GM18526 (cell line): ENCODE results near the gene IL34.

Experiments
- POLR2A ChIP-seq: IDR thresholded peaks from 3 replicates; pipeline ENCODE4 v1.6.1; 2011; ENCODE audit not compliant: insufficient read length; ENCODE audit errors: extremely low read depth

The IL34 gene

DNA sequence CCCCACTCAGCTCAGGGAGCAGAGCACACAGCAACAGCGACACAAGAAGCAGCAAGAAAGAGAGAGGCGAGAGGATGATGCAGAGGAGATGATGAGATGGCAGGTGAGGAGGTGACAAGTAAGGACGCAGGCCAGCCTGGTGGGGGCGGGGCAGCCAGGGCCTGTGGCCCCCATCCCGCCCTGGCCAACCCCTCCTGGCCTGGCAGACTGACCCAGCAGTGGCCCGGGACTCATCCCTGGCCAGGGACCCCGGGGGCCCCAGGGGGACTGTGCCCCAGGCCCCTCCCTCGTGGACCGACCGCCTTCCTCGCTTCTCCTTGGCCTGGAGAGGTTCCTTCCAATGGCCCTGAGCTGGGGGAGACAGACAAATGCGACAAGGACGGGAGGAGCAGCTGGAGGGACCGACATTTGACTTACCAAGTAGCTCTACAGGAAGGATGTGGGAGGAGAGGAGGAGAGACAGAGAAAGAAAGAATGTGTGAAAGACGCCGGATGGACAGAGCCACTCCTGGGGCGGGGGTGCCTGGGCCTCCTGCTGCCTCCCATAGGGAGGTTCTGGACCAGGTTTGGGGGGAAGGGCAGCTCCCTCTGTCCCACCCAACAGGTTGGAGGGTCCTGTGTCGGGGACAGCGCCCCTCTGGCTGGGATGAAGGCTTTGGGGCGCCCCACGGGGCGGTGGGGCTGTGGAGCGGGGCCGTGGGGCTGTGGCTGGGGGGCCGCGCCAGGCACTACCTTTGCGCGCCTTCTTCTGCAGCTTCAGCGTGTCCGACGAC, 32.7 kb downstream of the IL34 start:
- no peak for TF ChIP-seq POLR2A

DNA sequence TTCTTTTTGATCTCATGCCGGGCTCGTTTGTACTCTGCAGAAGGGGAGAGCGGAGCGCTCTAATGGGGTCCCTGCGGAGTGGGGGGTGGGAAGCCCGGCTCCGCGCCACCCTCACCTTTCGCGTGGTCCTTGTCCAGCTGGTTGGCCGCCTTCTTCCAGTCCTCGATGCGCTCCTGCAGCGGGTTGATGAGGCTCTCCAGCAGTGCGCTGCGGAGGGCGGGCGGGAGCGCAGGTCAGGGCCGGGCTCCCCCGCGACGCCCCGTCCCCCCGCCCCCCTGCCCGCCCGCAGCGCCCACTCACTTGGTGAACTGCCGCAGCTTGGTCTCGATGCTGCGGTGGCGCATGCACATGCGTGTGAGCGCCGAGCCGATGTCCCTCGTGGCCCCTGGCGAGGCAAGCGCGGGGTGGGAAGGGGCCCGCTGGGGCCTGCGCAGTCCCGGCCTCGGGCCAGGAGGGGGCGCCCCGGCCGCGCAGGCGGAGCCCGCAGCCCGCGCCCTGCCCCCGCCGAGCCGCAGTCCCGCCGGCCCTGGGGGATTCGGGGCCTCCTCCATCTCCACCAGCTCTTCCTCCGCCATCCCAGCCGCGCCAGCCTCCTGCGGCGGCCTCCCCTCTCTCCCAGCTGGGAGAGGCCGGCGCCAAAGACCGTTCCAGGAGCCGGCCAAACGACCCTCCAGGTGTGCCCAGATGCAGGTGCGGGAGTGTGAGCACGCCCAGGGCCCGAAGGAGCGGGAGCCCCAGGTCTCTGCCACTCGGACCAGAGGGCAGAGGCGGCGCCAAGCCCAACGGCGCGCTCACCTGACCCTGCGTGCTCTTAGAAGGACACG, 33.5 kb downstream of the IL34 start:
- no peak for TF ChIP-seq POLR2A

DNA sequence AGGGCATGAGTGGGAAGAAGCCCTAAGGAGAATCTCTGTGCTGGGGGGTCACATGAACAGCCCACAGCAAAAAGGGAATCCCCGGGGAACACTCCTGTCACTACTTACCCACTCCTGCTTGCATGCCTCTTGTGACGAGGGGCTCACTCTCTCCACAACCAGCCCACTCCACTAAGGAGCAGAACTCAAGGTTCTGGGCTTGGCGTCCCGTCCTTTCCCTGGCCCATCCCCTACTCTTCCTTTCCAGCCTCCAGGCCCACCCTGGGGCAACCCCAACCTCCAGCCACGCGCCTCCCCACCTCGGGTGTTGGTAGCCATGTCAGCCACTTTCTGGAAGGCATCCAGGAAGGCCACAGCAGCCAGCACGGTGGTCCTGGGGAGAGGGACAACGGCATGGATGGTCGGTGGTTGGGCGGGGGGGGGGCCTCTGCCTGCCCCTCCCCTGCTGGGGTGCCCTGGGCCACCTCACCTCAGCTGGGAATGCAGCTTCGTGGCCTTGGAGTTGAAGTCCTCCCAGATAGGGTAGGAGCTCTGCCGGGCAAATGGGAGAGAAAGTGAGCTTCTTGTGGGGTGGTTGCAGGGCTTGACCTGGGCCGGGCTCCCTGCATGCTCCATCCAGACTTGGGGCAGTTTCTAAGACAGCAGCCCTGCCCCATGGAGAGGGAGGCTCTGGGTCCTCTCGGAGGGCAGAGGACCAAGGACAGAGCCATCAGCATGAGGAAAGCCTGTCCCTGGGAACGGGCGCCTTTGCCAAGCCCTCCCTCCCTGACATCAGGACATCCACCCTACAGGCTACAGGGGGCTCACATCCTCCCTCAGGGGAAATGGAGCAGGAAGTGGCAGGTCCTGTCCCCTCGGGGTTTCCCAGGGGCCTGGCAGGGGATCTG, 34.4 kb downstream of the IL34 start:
- no peak for TF ChIP-seq POLR2A

DNA sequence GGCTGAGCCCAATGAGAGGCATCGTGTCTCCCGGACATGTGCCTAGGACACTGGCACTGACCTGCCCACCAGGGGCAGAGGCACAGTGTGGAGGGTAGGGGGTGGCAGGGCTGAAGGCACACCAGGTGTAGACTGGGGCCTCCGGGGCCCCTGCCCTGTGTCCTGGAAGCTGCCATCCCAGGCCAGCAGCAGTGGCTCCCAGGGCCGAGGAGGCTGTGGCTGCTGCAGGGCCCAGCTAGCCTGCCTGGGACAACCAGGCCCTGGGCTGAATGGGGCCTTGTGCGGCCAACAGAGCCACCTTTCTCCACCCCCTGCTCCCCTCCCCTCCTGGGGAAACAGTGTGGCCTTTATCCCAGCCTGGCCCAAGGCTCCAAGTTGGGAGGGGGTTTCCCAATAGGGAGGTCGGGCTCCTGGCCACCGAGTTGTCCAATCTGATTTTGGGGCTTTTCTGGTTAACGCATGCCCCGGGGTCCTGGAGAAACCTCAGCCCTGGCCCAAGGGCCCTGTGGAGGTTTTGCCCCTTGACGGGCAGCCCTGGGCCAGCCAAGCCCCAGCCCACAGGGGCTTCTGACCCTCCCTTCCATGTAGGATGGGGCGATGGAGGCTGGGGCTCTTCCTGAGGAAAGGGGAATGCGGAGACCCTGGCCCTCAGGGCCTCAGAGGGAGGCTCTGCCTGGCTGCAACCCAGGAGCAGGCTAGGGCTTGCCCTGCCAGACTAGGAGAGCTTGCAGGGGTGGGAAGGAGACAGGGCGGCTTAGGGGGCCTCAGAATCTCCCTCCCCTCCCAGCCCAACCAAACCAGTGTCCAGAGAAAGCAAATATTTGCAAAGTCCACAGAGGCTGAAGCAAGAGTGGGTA, 35.3 kb downstream of the IL34 start:
- TF ChIP-seq POLR2A, result no peak

DNA sequence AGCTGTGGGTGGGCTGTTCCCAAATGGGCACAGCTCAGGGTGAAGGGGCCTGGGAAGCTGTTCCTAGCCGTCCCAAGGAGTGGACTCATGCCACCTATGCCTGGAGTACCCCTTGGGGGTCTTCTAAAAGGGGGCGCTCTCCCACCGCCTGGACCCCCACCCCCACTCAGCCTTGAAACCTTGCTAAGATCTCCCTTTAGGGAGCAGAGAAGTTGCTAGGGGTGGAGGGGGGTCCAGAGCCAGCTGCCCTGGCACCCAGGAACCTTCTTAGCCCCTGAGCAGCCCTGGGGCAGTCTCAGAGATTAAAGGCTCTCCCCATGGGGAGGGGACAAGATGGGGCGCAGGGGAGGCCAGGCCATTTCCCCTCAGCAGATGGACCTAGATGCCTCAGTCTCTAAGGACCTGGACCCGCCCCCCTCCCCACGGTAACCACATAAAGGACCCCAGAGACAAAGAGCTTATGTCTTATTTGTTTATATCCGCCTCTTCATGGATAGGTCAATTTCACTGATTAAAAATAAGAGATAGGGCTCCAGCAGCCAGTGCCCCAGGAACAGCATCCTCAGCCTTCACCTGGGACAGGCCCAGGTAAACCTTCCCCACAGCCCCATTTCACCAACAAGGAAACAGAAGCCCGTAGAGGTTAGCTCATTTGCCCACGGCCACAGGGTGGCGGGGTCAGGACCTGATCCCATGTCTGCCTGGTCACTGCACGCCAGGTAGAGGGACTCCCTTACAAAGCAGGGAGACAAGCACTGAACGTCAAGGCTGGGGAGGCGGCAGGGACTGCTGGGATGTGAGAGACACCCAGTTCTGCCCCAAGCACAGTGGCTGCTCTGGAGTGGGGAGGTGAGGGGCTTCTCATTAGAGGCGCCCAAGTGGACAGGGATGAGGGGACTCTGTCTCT, 36.1 kb downstream of the IL34 start:
- TF ChIP-seq POLR2A, result no peak

DNA sequence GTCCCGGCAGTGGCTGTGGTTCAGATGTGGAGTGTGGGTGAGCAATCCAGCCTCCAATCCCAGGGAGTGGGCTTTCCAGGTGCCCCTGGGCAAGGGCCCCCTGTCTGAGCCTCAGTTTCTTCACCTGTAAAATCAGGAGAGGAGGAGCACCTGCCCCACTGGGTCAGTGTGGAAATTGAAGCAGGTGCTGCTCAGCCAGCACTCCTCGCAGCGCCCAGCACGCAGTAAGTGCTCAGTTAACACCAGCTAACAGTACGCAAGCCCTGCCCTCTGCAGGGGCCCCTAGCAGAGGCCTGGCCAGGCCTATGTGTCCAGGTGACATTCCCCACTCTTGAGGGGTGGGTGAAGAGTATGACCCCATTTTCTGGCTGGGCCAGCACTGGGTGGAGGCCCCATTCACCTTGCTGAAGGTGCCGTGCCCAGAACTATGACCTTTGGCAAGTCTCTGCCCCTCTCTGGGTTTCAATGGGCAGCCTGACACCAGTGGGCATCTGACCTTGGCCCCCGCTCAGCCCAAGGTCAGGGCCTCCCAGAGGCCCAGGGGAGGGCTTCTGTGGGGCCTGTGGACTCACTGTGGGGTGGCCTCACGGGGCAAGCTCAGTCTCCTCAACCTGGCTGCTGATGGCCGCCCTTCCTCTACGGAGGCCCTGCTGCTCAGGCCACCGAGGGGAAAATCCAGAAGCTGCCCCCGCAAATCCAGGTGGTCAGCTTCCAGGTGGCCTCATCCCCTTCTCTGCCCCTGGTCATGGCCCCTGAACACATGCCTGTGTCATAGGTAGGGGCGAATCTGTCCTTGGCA, 37.0 kb downstream of the IL34 start:
- TF ChIP-seq POLR2A, result no peak

DNA sequence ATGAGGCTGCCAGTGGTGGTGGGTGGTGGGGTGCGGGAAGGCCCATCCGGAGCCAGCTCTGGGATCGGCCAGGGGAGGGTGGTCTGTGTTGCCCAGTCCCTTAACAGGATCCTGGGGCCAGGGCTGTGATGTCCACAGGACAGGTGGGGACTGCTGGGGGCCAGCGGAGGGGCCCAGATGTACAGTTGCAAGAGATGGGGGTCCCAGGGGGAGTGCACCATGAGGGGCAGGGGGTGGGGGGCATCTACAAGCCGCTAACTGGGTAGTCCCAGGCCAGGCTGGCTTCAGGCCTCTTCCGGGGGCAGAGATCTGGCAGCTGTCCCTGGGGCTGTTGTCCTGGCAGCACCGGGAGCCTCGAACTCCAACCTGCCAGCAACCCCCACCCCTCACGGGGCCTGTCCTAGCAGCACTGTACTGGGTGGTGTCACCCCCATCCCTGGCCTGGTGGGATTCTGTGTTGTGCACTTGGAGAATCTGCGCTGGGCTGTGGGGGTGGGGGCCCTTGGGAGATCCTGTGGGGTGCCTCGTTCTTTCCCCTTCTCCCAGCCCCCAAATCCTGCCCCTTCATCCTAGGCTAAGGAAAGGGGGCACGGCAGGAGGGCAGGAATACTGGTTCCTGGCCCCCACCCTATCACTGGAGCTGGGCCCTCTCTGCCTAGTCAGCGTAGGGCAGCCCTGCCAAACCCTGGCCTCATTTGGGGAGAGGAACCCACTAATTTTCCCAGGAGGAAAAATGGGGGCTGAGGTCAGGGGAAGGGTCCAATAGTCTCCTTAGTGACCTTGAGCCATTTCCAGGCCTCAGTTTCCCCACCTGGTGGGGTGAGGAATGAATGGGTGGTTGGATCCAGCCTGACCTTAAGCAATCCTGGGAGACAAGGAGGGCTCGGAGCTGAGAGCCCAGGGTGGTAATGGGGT, 38.0 kb downstream of the IL34 start:
- TF ChIP-seq POLR2A, result no peak

DNA sequence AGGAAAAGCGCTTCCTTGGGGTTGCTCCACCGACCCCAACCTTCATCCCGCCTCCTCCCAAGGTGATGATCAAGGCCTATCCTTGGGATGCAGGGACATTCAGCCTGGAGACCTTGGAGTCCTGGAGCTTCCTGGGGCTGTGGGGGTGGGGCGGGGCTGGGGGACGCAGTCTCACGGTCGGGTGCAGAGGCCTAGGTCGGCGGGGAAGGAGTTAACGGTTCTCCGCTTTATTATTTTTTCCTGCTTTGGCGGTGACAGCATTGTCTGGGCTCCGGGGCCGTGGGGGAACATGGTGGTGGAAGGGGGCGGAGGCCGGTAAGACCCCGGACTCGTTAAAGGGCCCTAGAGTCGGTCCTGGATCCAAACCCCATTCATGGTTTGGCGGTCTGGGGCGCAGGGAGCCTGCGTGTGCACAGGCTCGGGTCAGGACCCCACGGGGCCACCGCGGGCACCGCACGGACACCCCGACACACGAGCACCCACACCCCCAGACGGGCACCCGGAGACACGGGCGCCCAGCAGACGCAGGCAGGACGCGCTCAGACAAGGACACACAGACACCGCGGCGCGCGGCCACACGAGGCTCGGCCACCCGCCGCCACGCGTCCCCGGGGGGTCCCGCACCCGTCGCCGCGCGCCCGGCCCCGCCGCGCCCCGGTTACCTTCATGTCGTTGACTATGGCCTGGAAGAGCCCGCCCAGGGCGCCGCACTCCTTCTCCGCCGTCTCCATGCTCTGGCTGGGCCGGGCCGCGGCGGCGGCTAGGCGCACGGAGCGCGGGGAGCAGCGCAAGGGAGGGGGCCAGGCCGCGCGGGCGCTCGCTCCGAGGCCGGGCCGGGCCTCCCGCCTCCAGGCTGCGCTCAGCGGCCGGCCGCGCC, 38.9 kb downstream of the IL34 start:
- no peak for TF ChIP-seq POLR2A

DNA sequence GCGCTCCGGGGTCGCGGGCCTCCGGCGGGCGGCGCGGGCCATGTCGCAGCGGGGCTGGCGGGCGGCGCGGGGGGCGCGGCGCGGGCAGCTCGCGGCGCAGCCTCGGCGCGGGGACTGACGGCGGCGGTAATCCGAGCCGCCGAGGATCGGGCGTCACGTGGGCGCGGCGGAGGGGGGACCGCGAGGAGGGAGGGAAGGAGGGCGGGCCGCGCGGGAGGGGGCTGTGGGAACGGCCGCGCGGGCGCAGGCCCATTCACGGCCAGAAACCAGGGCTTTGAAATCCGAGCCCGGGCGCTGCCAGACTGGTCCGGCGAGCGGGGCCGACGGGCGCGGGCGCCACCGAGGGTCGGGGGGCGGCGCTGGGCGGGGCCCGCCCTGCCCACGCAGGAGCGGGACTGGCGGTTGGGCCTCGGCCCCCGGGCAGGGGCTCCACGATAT, 39.6 kb downstream of the IL34 start, which contains the start of gene MTSS2:
MTSS2 (minus strand) TSS at position 116 of the 438 bp plus-strand sequence. CDS start 262 bp downstream, outside the sequence.
- TF ChIP-seq POLR2A, result no peak

DNA sequence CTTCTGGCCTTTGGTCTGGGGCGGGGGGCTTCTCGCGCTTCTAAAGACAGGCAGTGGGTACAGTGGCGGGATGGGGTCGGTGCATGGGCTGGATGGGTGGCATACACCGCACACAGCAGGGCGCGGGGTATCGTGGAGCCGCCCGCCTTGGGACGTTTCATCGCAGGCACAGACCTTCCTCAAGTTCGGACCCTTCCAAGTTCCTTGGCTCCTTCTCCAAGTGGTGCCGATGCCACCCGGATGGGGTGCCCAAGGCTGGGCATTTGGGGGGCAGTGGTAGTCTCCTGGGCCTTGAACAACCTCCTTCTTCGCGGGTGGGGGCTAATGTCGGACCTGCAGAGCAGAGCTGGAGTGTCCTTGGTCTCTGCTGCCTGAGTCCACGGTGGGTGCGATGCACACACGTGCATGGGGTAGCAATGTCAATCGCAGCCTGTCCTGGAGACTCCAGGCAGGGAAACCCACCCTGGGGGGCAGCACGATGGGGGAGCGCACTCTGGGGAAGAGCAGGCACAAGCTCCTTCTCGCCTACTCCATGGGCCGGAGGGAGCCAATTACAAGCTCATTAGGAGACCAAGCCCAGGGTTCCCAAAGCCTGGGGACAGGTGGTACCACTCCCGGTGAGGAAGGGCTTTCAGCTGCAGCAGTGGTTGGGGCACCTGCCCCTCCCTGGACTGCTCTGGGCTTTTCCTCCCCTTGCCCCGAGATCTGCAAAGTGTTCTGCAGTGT, 40.2 kb downstream of the IL34 start:
- no peak for TF ChIP-seq POLR2A

DNA sequence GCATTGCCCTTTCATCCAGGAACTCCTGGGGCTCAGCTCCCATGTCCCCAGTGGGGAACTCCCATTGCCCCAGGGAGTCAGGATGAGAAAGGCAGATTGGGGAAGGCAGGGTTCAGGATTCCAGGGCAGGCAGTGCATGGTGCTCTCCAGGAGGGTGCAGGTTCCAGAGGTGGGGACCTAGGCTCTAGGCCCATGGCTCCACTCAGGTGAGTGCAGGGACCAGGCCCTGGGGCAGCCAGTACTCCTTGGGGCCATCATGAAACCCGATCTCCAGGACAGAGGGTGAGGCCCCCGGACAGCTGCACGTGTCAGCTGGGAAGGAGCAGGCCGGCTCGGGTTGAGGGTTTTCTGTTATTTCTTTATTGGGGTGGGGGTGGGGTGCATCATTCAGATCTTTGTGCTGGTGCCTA, 40.7 kb downstream of the IL34 start:
- TF ChIP-seq POLR2A, result no peak
